OCI-LY3 (cell line): Measurements from ENCODE around the gene BICDL1.

Experiments
- H2AFZ ChIP-seq: fragments of 200-600, 300-600 bp; shearing (Covaris generic); 2 replicates; pipeline ENCODE4 v1.6.0; 2014; ENCODE audit warnings: antibody characterized with exemption, low read depth, low read length
- H3K27ac ChIP-seq: fragments of 200-600, 300-600 bp; sonication (generic); 2 replicates; pipeline ENCODE4 v1.5.1; 2014; ENCODE audit warnings: mild to moderate bottlenecking, low read length, moderate library complexity, mixed read lengths
- H3K27me3 ChIP-seq: fragments of 200-600, 300-600 bp; sonication (generic); 2 replicates; pipeline ENCODE4 v1.6.1; 2014; ENCODE audit warnings: low read depth, low read length, mixed read lengths
- H3K36me3 ChIP-seq: fragments of 200-600, 300-600 bp; sonication (generic); replicated peaks from 2 replicates; pipeline ENCODE3; 2014; ENCODE audit warnings: low read depth, low read length, mixed read lengths
- H3K4me1 ChIP-seq: fragments of 300-600, 200-600 bp; sonication (generic); 2 replicates; pipeline ENCODE4 v1.6.1; 2014; ENCODE audit warnings: low read length, mixed read lengths
- H3K4me2 ChIP-seq: fragments of 200-600, 300-600 bp; sonication (generic); 2 replicates; pipeline ENCODE4 v1.6.1; 2014; ENCODE audit warnings: low read length, mixed read lengths
- H3K4me3 ChIP-seq: fragments of 300-600, 200-600 bp; sonication (generic); 2 replicates; pipeline ENCODE4 v1.5.1; 2014; ENCODE audit warnings: antibody characterized with exemption, mild to moderate bottlenecking, low read length, moderate library complexity
- H3K79me2 ChIP-seq: fragments of 300-600, 200-600 bp; shearing (Covaris generic); 2 replicates; pipeline ENCODE4 v1.6.1; 2014; ENCODE audit warnings: mild to moderate bottlenecking, low read length, mixed read lengths
- H3K9ac ChIP-seq: fragments of 300-600, 200-600 bp; shearing (Covaris generic); 2 replicates; pipeline ENCODE4 v1.6.0; 2014; ENCODE audit warnings: mild to moderate bottlenecking, low read length, moderate library complexity
- H3K9me3 ChIP-seq: fragments of 200-600, 300-600 bp; shearing (Covaris generic); 2 replicates; pipeline ENCODE4 v1.6.1; 2014; ENCODE audit warnings: low read length, mixed read lengths; ENCODE audit not compliant: insufficient read depth
- H4K20me1 ChIP-seq: fragments of 200-600, 300-600 bp; sonication (generic); 2 replicates; pipeline ENCODE4 v1.6.1; 2016; ENCODE audit warnings: low read length, mixed read lengths; ENCODE audit not compliant: insufficient read depth
- CTCF ChIP-seq: fragments of 200-600, 300-600 bp; sonication (generic); IDR thresholded peaks from 2 replicates; pipeline ENCODE4 v1.5.1; 2014; ENCODE audit warnings: antibody characterized with exemption, low read length, low read depth
- EZH2phosphoT487 ChIP-seq: fragments of 200-600 bp; shearing (Covaris generic); IDR thresholded peaks from 2 replicates; pipeline ENCODE4 v1.6.1; 2018; ENCODE audit warnings: antibody characterized with exemption, mixed run types, low read depth

Gene BICDL1

DNA sequence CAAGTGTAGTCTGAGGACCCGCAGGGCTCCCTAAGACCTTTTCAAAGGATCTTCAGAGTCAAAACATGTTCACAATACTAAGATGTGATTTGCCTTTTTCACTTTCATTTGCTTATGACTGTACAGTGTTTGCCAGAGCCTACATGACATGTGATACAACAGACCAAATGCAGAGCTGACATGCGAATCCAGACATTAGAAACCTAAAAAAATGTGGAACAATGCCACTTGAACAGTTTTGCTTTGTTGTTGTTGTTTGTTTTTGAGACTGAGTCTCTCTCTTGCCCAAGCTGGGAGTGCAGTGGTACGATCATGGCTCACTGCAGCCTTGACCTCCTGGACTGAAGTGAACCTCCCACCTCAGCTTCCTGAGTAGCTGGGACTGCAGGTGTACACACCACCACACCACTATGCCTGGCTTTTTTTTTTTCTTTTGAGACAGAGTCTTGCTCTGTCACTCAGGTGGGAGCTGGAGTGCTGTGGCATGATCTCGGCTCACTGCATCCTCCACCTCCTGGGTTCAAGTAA lies 132.8 kb downstream of the BICDL1 start:
- Histone ChIP-seq H3K27me3 (no peaks in the 10 kb centered on the region), H4K20me1 (no peaks in the 10 kb centered on the region), H3K4me3 (peak overlapping the region; percentile 65), H3K9me3 (no peaks in the 10 kb centered on the region; the same call in 1 of the 2 replicates), H2AFZ (no peak overlapping the region), H3K27ac (peak overlapping the region; percentile 47), H3K36me3 (peaks cover 27% of the 10 kb centered on the region), H3K79me2 (peaks cover 22% of the 10 kb centered on the region), H3K9ac (peak overlapping the region; percentile 30; the same call in 1 of the 2 replicates), H3K4me1 (peaks cover 64% of the 10 kb centered on the region), H3K4me2 (peak overlapping the region; percentile 95)
- TF ChIP-seq CTCF (no peak), EZH2phosphoT487 (no peak)

DNA sequence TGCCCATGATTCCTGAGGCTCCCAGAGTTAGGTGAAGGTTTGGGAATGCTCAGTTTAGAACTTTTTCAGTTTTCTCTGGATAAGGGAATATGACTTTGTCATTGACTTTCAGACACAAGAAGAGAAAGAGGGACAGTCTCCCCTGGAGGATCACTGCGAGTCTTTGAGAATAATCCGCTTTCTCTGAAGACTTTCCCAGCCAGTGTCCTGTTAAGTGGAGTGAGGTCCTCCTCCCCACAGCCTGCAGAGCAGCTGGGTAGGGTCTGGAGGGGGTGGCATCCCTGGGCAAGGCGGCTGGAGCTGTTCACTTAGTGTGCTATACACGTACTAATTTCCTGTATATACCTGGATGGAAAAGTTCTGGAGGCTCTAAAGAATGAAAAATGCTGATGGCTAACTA lies 136.0 kb downstream of the BICDL1 start:
- Histone ChIP-seq H3K27ac (no peak overlapping the region), H3K9me3 (no peaks in the 10 kb centered on the region), H3K4me1 (peaks cover 39% of the 10 kb centered on the region), H3K36me3 (peaks cover 39% of the 10 kb centered on the region), H3K27me3 (no peaks in the 10 kb centered on the region), H3K4me3 (no peak overlapping the region), H4K20me1 (no peaks in the 10 kb centered on the region), H3K79me2 (peaks cover 4% of the 10 kb centered on the region; the same call in 1 of the 2 replicates), H3K4me2 (no peak overlapping the region), H3K9ac (no peak overlapping the region), H2AFZ (no peak overlapping the region)
- TF ChIP-seq EZH2phosphoT487 (no peak), CTCF (no peak)

- H4K20me1 ChIP-seq = no peaks in the 10 kb centered on the region
- TF ChIP-seq EZH2phosphoT487 (no peak), CTCF (no peak)
- H3K9ac ChIP-seq = no peak overlapping the region
- no peak overlapping the region for H3K27ac ChIP-seq
- H3K36me3 ChIP-seq = peaks cover 48% of the 10 kb centered on the region
- H3K27me3 ChIP-seq = no peaks in the 10 kb centered on the region
- H3K79me2 ChIP-seq = no peaks in the 10 kb centered on the region; the same call in 1 of the 2 replicates
- H3K4me3 ChIP-seq = no peak overlapping the region
- no peak overlapping the region for H2AFZ ChIP-seq
- peaks cover 30% of the 10 kb centered on the region for H3K4me1 ChIP-seq
- H3K9me3 ChIP-seq = no peaks in the 10 kb centered on the region
- no peak overlapping the region for H3K4me2 ChIP-seq
Measured at GRCh38 chr12:120125792-120126634, 137.0 kb downstream of the BICDL1 start.

GRCh38 chr12:120126635-120127005 lies 137.6 kb downstream of the BICDL1 start:
- no peaks in the 10 kb centered on the region for H3K9me3 ChIP-seq
- no peaks in the 10 kb centered on the region for H4K20me1 ChIP-seq
- H3K4me2 ChIP-seq = no peak overlapping the region
- no peak overlapping the region for H3K4me3 ChIP-seq
- no peaks in the 10 kb centered on the region for H3K79me2 ChIP-seq
- no peak for TF ChIP-seq CTCF
- no peak for TF ChIP-seq EZH2phosphoT487
- no peak overlapping the region for H3K9ac ChIP-seq
- peaks cover 24% of the 10 kb centered on the region for H3K4me1 ChIP-seq
- H3K27ac ChIP-seq = no peak overlapping the region
- no peak overlapping the region for H2AFZ ChIP-seq
- peaks cover 54% of the 10 kb centered on the region for H3K36me3 ChIP-seq
- no peaks in the 10 kb centered on the region for H3K27me3 ChIP-seq
